ENCODE data around the gene MRPS22.

DNA sequence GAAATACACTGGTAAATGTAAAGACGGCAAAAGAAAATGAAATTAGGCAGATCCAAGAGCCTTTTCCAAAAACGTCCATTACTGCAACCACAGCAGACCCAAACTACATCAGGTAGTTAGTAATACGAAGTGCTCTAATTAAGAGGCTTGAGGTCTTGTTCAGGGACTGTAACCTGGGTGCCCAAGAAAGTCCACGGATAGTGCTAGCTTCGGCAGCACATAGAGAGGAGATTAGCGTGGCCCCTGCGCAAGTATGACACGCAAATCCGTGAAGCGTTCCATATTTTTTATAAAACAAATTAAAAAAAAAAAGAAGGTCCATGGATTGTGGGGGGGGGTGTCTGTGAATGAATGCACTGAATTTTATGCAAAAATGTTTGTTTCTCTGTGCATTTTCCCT lies 44.3 kb downstream of the MRPS22 start:
- TF ChIP-seq, protein P1, sequence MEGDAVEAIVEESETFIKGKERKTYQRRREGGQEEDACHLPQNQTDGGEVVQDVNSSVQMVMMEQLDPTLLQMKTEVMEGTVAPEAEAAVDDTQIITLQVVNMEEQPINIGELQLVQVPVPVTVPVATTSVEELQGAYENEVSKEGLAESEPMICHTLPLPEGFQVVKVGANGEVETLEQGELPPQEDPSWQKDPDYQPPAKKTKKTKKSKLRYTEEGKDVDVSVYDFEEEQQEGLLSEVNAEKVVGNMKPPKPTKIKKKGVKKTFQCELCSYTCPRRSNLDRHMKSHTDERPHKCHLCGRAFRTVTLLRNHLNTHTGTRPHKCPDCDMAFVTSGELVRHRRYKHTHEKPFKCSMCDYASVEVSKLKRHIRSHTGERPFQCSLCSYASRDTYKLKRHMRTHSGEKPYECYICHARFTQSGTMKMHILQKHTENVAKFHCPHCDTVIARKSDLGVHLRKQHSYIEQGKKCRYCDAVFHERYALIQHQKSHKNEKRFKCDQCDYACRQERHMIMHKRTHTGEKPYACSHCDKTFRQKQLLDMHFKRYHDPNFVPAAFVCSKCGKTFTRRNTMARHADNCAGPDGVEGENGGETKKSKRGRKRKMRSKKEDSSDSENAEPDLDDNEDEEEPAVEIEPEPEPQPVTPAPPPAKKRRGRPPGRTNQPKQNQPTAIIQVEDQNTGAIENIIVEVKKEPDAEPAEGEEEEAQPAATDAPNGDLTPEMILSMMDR (IDR thresholded peaks at IDR 0.05): no peak
- no peak for TF ChIP-seq POLR2A (IDR thresholded peaks at IDR 0.05)

All from lower leg skin (tissue), 3 donors.